SK-N-SH (cell line): ENCODE data around the gene PTCRA. TPM values are rescaled to one million over a fixed set of nuclear protein-coding genes. Genes with fewer than 3 reads are reported as not detected.

ENCODE experiments used
- CTCF ChIA-PET: fragments of 300-600, 350-600 bp; formaldehyde crosslinking; extraction: SDS; loops from one replicate; lab custom pipeline; 2021; lab: Yijun Ruan, JAX
- POLR2A ChIA-PET: fragments of 350-600 bp; sonication (Branson Sonifier 250); formaldehyde crosslinking; extraction: SDS; loops from one replicate; lab custom pipeline; 2020; ENCODE audit warnings: antibody characterized with exemption, inconsistent platforms; lab: Yijun Ruan, JAX
- DNase-seq: peaks from one replicate; pipeline ENCODE4 v3.0.0; 2012
- H2AFZ ChIP-seq: fragments of 200-600 bp; sonication (generic); 2 replicates; pipeline ENCODE4 v1.8.1; 2016; ENCODE audit warnings: antibody characterized with exemption, mild to moderate bottlenecking, low read depth
- H3F3A ChIP-seq: fragments of 200-600 bp; sonication (generic); replicated peaks from 2 replicates; pipeline ENCODE3; 2016; ENCODE audit warnings: antibody characterized with exemption, mild to moderate bottlenecking; ENCODE audit not compliant: insufficient read depth
- H3K27ac ChIP-seq, 2 experiments: fragments of 200-500 bp in 1 of 2; fragments of 200-600 bp in 1 of 2; sonication (Bioruptor generic) in 1 of 2; sonication (generic), shearing (Covaris generic) in 1 of 2; 2 replicates each; pipeline versions ENCODE4 v1.5.1 to v1.6.1; 2014 to 2016; ENCODE audit warnings: low read depth in 2 of 2, inconsistent platforms in 1 of 2, low read length in 1 of 2, mild to moderate bottlenecking in 1 of 2, mixed read lengths in 1 of 2
- H3K27me3 ChIP-seq: fragments of 200-600 bp; sonication (generic), shearing (Covaris generic); 2 replicates; pipeline ENCODE4 v1.6.1; 2016; ENCODE audit warnings: mixed run types; ENCODE audit not compliant: insufficient read depth
- H3K36me3 ChIP-seq, 2 experiments: fragments of 200-500 bp in 1 of 2; fragments of 200-600 bp in 1 of 2; sonication (Bioruptor generic) in 1 of 2; sonication (generic) in 1 of 2; replicated peaks in 1 of 2; 2 replicates each; pipeline versions ENCODE3 to v1.5.1; 2014 to 2016; ENCODE audit warnings: low read length in 1 of 2, mild to moderate bottlenecking in 1 of 2; ENCODE audit not compliant: insufficient read depth in 2 of 2, control insufficient read depth in 1 of 2
- H3K4me1 ChIP-seq, 2 experiments: fragments of 200-500 bp in 1 of 2; fragments of 200-600 bp in 1 of 2; sonication (Bioruptor generic) in 1 of 2; sonication (generic), shearing (Covaris generic) in 1 of 2; 2 replicates each; pipeline versions ENCODE4 v1.5.1 to v1.6.1; 2014 to 2016; ENCODE audit warnings: low read depth in 1 of 2, low read length in 1 of 2, mixed run types in 1 of 2; ENCODE audit not compliant: insufficient read depth in 2 of 2, control insufficient read depth in 1 of 2
- H3K4me2 ChIP-seq: fragments of 200-600 bp; sonication (generic), shearing (Covaris generic); 2 replicates; pipeline ENCODE4 v1.6.1; 2017; ENCODE audit warnings: mixed run types
- H3K4me3 ChIP-seq, 2 experiments: fragments of 200-500 bp in 1 of 2; fragments of 200-600 bp in 1 of 2; sonication (Bioruptor generic) in 1 of 2; sonication (generic), shearing (Covaris generic) in 1 of 2; 2 replicates each; pipeline versions ENCODE4 v1.5.1 to v1.8.1; 2014 to 2016; ENCODE audit warnings: low read depth in 2 of 2, inconsistent platforms in 1 of 2, low read length in 1 of 2, mild to moderate bottlenecking in 1 of 2, mixed read lengths in 1 of 2, moderate library complexity in 1 of 2
- H3K79me2 ChIP-seq: fragments of 200-600 bp; sonication (generic); 2 replicates; pipeline ENCODE4 v1.8.1; 2017; ENCODE audit warnings: mild to moderate bottlenecking; ENCODE audit not compliant: insufficient read depth
- H3K9ac ChIP-seq: fragments of 200-600 bp; sonication (generic); 2 replicates; pipeline ENCODE4 v1.6.1; 2017; ENCODE audit warnings: mixed run types
- H3K9me2 ChIP-seq: fragments of 200-600 bp; sonication (generic); 2 replicates; pipeline ENCODE4 v1.6.1; 2017; ENCODE audit warnings: mixed run types
- H3K9me3 ChIP-seq: fragments of 200-600 bp; sonication (generic); 2 replicates; pipeline ENCODE4 v1.6.1; 2017; ENCODE audit warnings: mixed run types, mild to moderate bottlenecking, moderate library complexity
- H4K20me1 ChIP-seq: fragments of 200-600 bp; sonication (generic); 2 replicates; pipeline ENCODE4 v1.6.1; 2017; ENCODE audit warnings: mild to moderate bottlenecking, mixed run types; ENCODE audit not compliant: insufficient read depth
- CHD2 ChIP-seq: fragments of 150-350 bp; IDR thresholded peaks from 2 replicates; pipeline ENCODE4 v1.6.1; 2018; ENCODE audit warnings: low read length; ENCODE audit not compliant: partially characterized antibody
- EZH2phosphoT487 ChIP-seq: fragments of 200-600 bp; sonication (generic); IDR thresholded peaks from 2 replicates; pipeline ENCODE4 v1.6.1; 2017; ENCODE audit warnings: low read depth, mixed run types, mild to moderate bottlenecking, antibody characterized with exemption, moderate library complexity, borderline replicate concordance
- FOSL2 ChIP-seq: IDR thresholded peaks from 2 replicates; pipeline ENCODE4 v1.4.0; 2012; ENCODE audit warnings: low read depth, mild to moderate bottlenecking, moderate library complexity, borderline replicate concordance
- FOXJ3 ChIP-seq: sonication (generic); formaldehyde crosslinking; IDR thresholded peaks from 2 replicates; pipeline ENCODE4 v1.5.1; 2020; ENCODE audit warnings: mild to moderate bottlenecking, missing genetic modification reagents
- FOXM1 ChIP-seq: IDR thresholded peaks from 2 replicates; pipeline ENCODE4 v1.4.0; 2012; ENCODE audit warnings: low read depth, mild to moderate bottlenecking
- GABPA ChIP-seq: IDR thresholded peaks from 2 replicates; pipeline ENCODE4 v1.4.0; 2012; ENCODE audit warnings: low read depth, mild to moderate bottlenecking
- MXI1 ChIP-seq: IDR thresholded peaks from 2 replicates; pipeline ENCODE4 v1.6.1; 2012; ENCODE audit warnings: mild to moderate bottlenecking, low read depth, low read length, improper control_type of control experiment
- NRF1 ChIP-seq: IDR thresholded peaks from 2 replicates; pipeline ENCODE4 v1.6.1; 2012; ENCODE audit warnings: low read depth, mild to moderate bottlenecking, low read length
- POLR2AphosphoS5 ChIP-seq: IDR thresholded peaks from 2 replicates; pipeline ENCODE4 v1.6.1; 2012; ENCODE audit warnings: low read depth, low read length
- RAD21 ChIP-seq: IDR thresholded peaks from 2 replicates; pipeline ENCODE4 v1.6.1; 2012; ENCODE audit warnings: mild to moderate bottlenecking, low read length
- RXRA ChIP-seq: IDR thresholded peaks from 2 replicates; pipeline ENCODE4 v1.4.0; 2012; ENCODE audit warnings: low read depth, mild to moderate bottlenecking, borderline replicate concordance
- SMC3 ChIP-seq: IDR thresholded peaks from 2 replicates; pipeline ENCODE4 v1.6.1; 2012; ENCODE audit warnings: low read depth, low read length, improper control_type of control experiment
- TCF12 ChIP-seq: IDR thresholded peaks from 2 replicates; pipeline ENCODE4 v1.4.0; 2012
- YY1 ChIP-seq: IDR thresholded peaks from 2 replicates; pipeline ENCODE4 v1.4.0; 2012; ENCODE audit warnings: low read depth, mild to moderate bottlenecking
- WGBS: methylation state at CpG from one replicate; pipeline ENCODE4 v1.1.6; 2017; ENCODE audit warnings: low lambda C conversion rate; 5-methylcytosine and 5-hydroxymethylcytosine counted together
- polyA plus RNA-seq, 3 experiments: library from polyadenylated mRNA; depleted of rRNA; stranded (reverse); fragments of >200 nt; gene quantifications; 2 replicates each; pipeline ENCODE4 v1.2.3, GENCODE V29; 2012
- TF ChIP-seq, protein P1 (sequence below): fragments of 200-600 bp; sonication (generic); IDR thresholded peaks from 2 replicates; pipeline ENCODE4 v1.6.1; 2017; ENCODE audit warnings: antibody characterized with exemption, mild to moderate bottlenecking, moderate library complexity
- TF ChIP-seq, protein P2 (sequence below): IDR thresholded peaks from 2 replicates; pipeline ENCODE4; 2012
- TF ChIP-seq, protein P3 (sequence below): IDR thresholded peaks from 2 replicates; pipeline ENCODE4 v1.4.0; 2012; ENCODE audit warnings: low read depth
- TF ChIP-seq, protein P4 (sequence below): fragments of 150-350 bp; IDR thresholded peaks from 2 replicates; pipeline ENCODE4 v1.6.1; 2016; ENCODE audit warnings: mild to moderate bottlenecking, low read depth, low read length

The PTCRA gene
- polyA plus RNA-seq, 1 of the 3 experiments (the other 2 are of a cell fraction) = not detected

DNA sequence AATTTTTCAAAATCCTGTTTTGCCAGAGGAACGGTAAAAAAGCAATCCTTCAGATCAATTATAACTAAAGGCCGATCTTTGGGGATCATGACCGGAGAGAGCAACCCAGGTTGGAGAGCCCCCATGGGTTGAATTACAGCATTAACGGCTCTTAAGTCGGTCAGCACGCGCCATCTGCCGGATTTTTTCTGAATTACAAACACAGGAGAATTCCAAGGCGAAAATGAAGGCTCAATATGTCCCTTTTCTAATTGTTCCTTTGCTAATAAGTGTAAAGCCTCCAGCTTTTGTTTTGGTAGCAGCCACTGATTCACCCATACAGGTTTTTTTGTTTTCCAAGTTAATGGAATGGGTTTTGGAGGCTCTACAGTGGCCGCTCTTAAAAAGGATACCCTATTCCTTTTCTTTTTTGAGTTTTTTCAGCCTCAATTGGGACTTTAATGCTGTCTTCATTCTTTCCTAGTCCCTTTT is 16.9 kb upstream of the PTCRA start:
- peaks cover 0 to 16% of the 10 kb centered on the region in 2 experiments; a peak in 2 of 4 replicates for H3K4me1 ChIP-seq
- CTCF ChIA-PET = interaction anchor here (0.7 to 2.6 kb wide), 10 partner anchors 10 to 486 kb away, joined by 3 to 11 read pairs (median 4); partner anchors contain the start of genes CNPY3, PEX6 and RRP36
- POLR2A ChIA-PET = no interaction called here
- no peaks in the 10 kb centered on the region for H3K9me2 ChIP-seq
- no peaks in the 10 kb centered on the region for H3K36me3 ChIP-seq
- WGBS = 9% methylated on average over 10 of the region's 10 CpGs
- TF ChIP-seq, protein P1, sequence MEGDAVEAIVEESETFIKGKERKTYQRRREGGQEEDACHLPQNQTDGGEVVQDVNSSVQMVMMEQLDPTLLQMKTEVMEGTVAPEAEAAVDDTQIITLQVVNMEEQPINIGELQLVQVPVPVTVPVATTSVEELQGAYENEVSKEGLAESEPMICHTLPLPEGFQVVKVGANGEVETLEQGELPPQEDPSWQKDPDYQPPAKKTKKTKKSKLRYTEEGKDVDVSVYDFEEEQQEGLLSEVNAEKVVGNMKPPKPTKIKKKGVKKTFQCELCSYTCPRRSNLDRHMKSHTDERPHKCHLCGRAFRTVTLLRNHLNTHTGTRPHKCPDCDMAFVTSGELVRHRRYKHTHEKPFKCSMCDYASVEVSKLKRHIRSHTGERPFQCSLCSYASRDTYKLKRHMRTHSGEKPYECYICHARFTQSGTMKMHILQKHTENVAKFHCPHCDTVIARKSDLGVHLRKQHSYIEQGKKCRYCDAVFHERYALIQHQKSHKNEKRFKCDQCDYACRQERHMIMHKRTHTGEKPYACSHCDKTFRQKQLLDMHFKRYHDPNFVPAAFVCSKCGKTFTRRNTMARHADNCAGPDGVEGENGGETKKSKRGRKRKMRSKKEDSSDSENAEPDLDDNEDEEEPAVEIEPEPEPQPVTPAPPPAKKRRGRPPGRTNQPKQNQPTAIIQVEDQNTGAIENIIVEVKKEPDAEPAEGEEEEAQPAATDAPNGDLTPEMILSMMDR = peak; percentile 77
- TF ChIP-seq FOSL2 (no peak), YY1 (no peak), TCF12 (no peak), CHD2 (peak; percentile 6), EZH2phosphoT487 (no peak), GABPA (no peak), FOXM1 (no peak), POLR2AphosphoS5 (no peak), RAD21 (peak; percentile 75), MXI1 (no peak), FOXJ3 (no peak), NRF1 (no peak), RXRA (no peak), SMC3 (peak; percentile 53)
- TF ChIP-seq, protein P2, sequence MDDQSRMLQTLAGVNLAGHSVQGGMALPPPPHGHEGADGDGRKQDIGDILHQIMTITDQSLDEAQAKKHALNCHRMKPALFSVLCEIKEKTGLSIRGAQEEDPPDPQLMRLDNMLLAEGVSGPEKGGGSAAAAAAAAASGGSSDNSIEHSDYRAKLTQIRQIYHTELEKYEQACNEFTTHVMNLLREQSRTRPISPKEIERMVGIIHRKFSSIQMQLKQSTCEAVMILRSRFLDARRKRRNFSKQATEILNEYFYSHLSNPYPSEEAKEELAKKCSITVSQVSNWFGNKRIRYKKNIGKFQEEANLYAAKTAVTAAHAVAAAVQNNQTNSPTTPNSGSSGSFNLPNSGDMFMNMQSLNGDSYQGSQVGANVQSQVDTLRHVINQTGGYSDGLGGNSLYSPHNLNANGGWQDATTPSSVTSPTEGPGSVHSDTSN = no peak
- TF ChIP-seq, protein P3, sequence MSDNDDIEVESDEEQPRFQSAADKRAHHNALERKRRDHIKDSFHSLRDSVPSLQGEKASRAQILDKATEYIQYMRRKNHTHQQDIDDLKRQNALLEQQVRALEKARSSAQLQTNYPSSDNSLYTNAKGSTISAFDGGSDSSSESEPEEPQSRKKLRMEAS = no peak
- TF ChIP-seq, protein P4, sequence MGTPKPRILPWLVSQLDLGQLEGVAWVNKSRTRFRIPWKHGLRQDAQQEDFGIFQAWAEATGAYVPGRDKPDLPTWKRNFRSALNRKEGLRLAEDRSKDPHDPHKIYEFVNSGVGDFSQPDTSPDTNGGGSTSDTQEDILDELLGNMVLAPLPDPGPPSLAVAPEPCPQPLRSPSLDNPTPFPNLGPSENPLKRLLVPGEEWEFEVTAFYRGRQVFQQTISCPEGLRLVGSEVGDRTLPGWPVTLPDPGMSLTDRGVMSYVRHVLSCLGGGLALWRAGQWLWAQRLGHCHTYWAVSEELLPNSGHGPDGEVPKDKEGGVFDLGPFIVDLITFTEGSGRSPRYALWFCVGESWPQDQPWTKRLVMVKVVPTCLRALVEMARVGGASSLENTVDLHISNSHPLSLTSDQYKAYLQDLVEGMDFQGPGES = no peak
- TF ChIP-seq, all 33 proteins: peak for 4
- H3K9ac ChIP-seq = no peak overlapping the region
- peak overlapping the region; percentile 70; the same call in 1 of the 2 replicates for H2AFZ ChIP-seq
- no peak overlapping the region for H3K4me2 ChIP-seq
- H3K27me3 ChIP-seq = no peaks in the 10 kb centered on the region
- H3K9me3 ChIP-seq = no peaks in the 10 kb centered on the region
- peak; percentile 36 for DNase-seq
- H3K79me2 ChIP-seq = no peaks in the 10 kb centered on the region
- H3K4me3 ChIP-seq = no peak overlapping the region; a peak in 1 of 4 replicates
- H3F3A ChIP-seq = no peaks in the 10 kb centered on the region
- peak overlapping the region in 1 of 2 experiments; percentile 34; a peak in 1 of 4 replicates for H3K27ac ChIP-seq
- no peaks in the 10 kb centered on the region for H4K20me1 ChIP-seq
